GM21576 (cell line): ENCODE results near the gene KCNA3.

ENCODE experiments used
- ATAC-seq: cut with Tn5 transposase; IDR thresholded peaks from one replicate; pipeline ENCODE4 v1.9.1; 2021; ENCODE audit warnings: mild to moderate bottlenecking, moderate library complexity; ENCODE audit not compliant: unreplicated experiment

Gene KCNA3

GRCh38 chr1:110674337-110675059 lies at the start of gene KCNA3:
Gene KCNA3, minus strand, starts transcription at chr1:110674940. Its CDS starts 131 bp downstream, at chr1:110674809.
- peak; percentile 32 for ATAC-seq

GRCh38 chr1:110722807-110723206 lies 48.1 kb upstream of the KCNA3 start:
- no peak for ATAC-seq

- ATAC-seq = no peak
These were observed 45.2 kb upstream of the KCNA3 start for GRCh38 chr1:110719908-110720307.

GRCh38 chr1:110718452-110718851 lies 43.7 kb upstream of the KCNA3 start:
- no peak for ATAC-seq

GRCh38 chr1:110717179-110717578 lies 42.4 kb upstream of the KCNA3 start:
- ATAC-seq = no peak

- ATAC-seq = no peak
These were observed 39.7 kb upstream of the KCNA3 start for GRCh38 chr1:110714374-110714995.

GRCh38 chr1:110713221-110713620 lies 38.5 kb upstream of the KCNA3 start:
- no peak for ATAC-seq

- ATAC-seq = no peak
These were observed 35.6 kb upstream of the KCNA3 start for GRCh38 chr1:110710314-110710713.

- ATAC-seq = no peak
These were observed 34.3 kb upstream of the KCNA3 start for GRCh38 chr1:110708974-110709440.

GRCh38 chr1:110707232-110707631 lies 32.5 kb upstream of the KCNA3 start:
- ATAC-seq = no peak

- ATAC-seq = no peak
These were observed 31.9 kb upstream of the KCNA3 start for GRCh38 chr1:110706621-110707020.

- ATAC-seq = no peak
These were observed 27.5 kb upstream of the KCNA3 start for GRCh38 chr1:110702260-110702659.

- ATAC-seq = no peak
These were observed 26.0 kb upstream of the KCNA3 start for GRCh38 chr1:110700767-110701166.

- ATAC-seq = no peak
These were observed 22.9 kb upstream of the KCNA3 start for GRCh38 chr1:110697606-110698005.

- no peak for ATAC-seq
These were observed 22.1 kb upstream of the KCNA3 start for GRCh38 chr1:110696818-110697217.

GRCh38 chr1:110690709-110691365 lies 16.1 kb upstream of the KCNA3 start:
- ATAC-seq = no peak

- no peak for ATAC-seq
These were observed 15.1 kb upstream of the KCNA3 start for GRCh38 chr1:110689868-110690267.

- ATAC-seq = no peak
These were observed 13.8 kb upstream of the KCNA3 start for GRCh38 chr1:110688514-110688913.

GRCh38 chr1:110687250-110687649 lies 12.5 kb upstream of the KCNA3 start:
- no peak for ATAC-seq

- ATAC-seq = no peak
These were observed 11.4 kb upstream of the KCNA3 start for GRCh38 chr1:110686188-110686587.

- ATAC-seq = no peak
These were observed 9.8 kb upstream of the KCNA3 start for GRCh38 chr1:110684491-110684890.

- no peak for ATAC-seq
These were observed 8.2 kb upstream of the KCNA3 start for GRCh38 chr1:110682898-110683297.
